HG03025 (cell line): Measurements from ENCODE around the gene IL16.
"Not testable (repeated sequence)": the region's sequence is repeated elsewhere in the genome, so short reads cannot be mapped to it uniquely, and the experiment has no call there.

ENCODE experiments used
- ATAC-seq: cut with Tn5 transposase; IDR thresholded peaks from one replicate; pipeline ENCODE4 v1.9.1; 2021; ENCODE audit warnings: mild to moderate bottlenecking, moderate library complexity; ENCODE audit not compliant: unreplicated experiment, low FRiP score

Gene IL16

DNA sequence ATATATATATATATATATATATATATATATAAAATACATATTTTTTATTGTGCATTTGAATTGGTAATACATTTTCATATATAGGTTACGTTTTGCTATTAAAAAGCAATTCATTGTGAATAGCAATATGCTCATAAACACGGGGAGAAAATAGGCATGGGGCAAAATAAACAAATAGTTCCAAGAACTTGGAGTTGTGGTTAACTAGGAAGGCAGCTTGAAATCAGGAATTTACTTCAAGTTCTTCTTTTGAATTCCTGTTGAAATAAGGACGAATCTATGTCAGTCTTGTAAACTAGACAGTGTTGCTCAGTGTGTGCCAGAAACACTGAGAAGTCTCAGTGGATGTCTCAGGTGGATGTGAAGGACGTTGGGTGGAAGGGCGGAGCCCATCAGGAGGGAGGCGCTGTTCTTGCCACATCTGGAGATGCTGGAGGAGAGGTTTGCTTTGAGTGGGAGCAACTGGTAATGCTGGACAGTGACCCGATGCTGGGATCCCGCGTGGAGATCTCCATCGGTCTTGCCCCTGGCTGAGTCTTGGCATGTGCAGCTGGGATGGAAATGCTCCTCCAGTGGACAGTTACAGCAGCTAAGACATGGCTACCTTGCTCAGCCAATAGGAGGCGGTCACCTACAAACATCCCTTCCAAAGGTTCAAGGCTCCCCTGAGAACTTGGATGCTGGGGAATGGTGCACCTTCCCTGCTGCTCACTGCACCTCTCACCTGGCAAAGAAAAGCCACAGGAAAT lies 2.5 kb downstream of the IL16 start:
- no peak for ATAC-seq

- ATAC-seq = no peak
These were observed 9.3 kb downstream of the IL16 start for GRCh38 chr15:81206018-81206417.

- ATAC-seq = not testable (repeated sequence)
These were observed 11.3 kb downstream of the IL16 start for GRCh38 chr15:81207987-81208386.

DNA sequence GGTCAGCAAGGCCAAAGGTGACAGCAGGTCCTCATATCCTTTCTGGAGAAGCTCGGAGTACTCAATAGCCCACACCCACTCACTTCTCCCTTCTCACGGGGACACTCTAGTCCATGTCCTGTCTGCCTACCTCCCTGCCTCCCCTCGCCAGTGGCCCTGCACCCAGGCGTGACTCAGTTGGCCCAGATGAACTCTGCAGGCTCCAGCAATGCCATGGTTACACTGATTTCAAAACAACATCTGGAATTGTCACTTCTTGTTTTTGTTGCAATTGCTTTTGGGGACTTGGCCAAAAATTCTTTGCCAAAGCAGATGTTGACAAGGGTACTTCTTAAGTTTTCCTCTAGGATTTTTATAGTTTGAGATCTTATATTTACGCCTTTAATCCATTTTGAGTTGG lies 13.0 kb downstream of the IL16 start:
- ATAC-seq = no peak

GRCh38 chr15:81211376-81211775 lies 14.7 kb downstream of the IL16 start:
- no peak for ATAC-seq

- no peak for ATAC-seq
These were observed 17.3 kb downstream of the IL16 start for GRCh38 chr15:81213982-81214381.

DNA sequence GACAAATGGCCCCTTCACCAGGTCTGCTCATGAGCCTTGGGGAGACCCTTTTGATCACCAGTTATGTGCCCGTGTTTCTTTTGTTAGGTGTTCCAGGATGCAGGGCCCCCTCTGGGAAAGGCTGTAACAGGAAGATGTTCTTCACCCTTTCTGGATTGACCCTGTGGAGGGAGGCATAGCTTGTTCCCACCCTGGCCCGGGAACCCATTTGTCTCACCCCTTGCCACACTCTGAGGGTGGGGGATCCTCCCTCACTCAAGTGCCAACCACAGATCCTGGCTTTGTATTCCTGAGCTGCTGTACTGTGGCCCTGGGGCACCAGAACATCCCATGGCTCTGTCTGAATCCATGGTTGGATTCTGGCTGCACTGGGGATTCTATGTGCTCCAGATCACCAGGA lies 18.9 kb downstream of the IL16 start:
- no peak for ATAC-seq

DNA sequence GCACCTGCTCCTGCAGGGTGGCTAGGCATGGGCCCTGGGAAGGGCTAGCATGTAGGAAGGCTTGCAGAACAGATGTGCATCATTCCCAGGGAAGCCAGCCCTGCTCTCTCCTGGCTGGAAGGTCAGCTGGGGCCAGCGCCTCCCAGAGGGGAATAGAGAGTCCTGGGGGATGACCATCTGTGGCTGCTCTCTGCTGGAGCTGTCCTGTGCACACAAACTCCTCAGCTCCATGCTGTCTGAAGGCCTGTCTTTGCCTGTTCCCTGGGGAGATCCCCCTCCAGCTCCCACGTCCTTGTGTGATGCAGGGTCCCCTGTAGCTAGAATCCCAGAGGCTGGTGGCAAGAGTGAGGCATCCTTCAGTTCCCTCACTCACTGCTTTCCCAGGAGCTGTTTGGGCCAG lies 19.3 kb downstream of the IL16 start:
- no peak for ATAC-seq

DNA sequence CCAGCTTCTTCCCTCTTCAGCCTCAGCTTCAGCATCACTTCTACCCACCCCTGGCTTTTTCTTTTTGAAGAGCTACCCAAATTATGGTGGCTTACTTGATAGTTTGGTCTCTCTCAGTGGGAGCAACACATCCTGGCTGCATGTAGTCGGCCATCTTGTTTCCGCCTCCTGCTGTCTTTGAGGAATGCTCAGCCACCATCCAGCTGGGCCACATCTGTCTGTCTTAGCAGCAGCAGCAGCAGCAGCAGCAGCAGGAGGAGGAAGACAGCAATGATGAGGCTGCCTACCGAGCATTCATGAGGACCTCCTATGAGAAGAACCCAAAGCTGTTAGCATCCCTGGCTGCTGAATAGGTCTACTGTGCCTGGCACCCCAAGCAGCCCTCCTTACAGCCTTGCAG lies 19.7 kb downstream of the IL16 start:
- ATAC-seq = no peak

- ATAC-seq = no peak
These were observed 24.8 kb downstream of the IL16 start for GRCh38 chr15:81221449-81221848.

DNA sequence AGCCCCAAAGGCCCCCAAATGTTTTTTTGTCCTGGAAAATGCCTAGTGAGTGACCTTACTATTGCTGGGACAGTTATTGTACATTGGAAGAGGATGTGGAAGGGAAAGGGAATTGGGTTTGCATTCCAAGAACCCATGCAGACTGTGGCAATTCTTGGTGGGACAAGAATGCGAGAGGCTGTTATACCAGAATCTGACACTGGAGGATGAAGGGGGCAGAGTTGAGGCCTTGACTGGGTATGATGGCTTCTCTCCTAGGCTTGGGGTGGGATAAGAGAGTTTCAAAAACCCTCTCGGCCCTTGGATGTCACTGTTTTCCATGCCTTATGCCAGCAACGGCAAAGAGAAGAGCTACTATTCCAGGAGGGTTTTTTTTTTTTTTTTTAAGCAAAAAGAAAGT lies 25.3 kb downstream of the IL16 start:
- ATAC-seq = no peak

DNA sequence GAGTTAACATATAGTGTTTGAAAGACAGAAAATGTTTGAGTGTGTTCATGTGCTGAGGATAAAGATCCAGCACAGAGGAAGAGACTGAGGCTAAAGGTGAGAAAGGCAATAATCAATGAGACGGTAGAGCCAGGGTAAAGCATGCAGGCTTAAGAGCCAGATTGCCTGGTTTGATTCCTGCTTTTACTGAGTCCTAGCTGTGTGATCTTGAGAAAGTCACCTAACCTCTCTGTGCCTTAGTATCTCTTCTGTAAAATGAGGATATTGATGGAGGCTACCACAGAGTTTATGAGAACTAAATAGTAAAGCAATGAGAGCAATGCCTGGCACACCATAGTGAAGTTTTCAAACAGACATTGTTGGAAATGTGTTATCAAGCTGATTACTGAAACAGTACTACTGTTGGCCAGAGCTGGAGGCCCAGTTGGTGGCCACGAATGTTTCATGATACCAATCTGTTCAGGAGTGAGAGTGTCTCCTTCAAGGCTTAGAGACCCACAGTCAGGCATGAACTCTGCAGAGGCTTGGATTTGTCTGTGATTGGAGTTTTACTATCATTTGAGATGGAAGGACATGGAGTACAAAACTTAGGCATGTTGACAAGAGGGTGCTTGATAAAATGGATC lies 26.8 kb downstream of the IL16 start:
- no peak for ATAC-seq

GRCh38 chr15:81224232-81224631 lies 27.6 kb downstream of the IL16 start:
- no peak for ATAC-seq

DNA sequence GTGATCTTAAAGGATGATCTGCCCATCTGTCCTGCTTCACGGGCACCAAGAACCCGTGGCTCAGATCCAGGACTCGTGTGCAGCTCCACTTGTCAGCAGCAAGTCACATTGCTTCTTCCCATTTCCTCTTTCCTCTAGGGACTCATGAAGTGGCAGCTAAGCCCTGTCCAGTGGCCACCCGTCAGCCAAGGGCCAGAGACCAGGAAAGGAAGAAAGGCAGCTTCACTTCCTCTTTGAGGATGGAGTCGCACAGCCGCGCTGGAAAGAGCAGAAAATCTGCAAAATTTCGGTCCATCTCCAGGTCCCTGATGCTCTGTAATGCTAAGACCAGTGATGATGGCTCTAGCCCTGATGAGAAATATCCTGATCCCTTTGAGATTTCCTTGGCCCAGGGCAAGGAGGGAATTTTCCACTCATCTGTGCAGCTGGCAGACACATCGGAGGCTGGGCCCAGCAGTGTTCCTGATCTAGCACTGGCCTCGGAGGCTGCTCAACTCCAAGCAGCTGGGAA lies 28.5 kb downstream of the IL16 start:
- no peak for ATAC-seq

- no peak for ATAC-seq
These were observed 31.0 kb downstream of the IL16 start for GRCh38 chr15:81227716-81228115.

GRCh38 chr15:81229586-81229985 lies 32.9 kb downstream of the IL16 start:
- ATAC-seq = no peak

GRCh38 chr15:81235276-81236123 lies 38.8 kb downstream of the IL16 start:
- ATAC-seq = no peak

- ATAC-seq = no peak
These were observed 42.5 kb downstream of the IL16 start for GRCh38 chr15:81239190-81239589.

- ATAC-seq = no peak
These were observed 46.1 kb downstream of the IL16 start for GRCh38 chr15:81242778-81243177.

DNA sequence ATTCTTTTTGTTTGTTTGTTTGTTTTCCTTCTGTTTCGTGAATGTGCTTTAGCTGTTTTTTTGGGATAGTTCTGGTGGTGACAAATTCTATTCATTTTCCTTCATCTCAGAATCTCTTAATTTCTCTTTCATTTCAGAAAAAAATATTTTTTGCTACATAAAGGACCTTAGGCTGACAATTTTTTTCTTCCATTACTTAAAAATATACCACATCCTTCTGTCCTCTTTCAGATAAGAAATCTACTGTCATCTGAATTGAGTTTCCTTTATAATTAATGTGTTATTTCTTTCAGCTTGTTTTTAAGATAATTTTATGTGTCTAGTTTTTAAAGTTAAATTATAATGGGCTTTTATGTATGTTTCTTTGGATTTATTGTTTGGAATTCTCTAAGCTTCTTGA lies 47.6 kb downstream of the IL16 start:
- ATAC-seq = no peak

GRCh38 chr15:81253846-81254245 lies 57.2 kb downstream of the IL16 start:
- no peak for ATAC-seq
